Measurements from ENCODE around the gene PTGES3.

Gene PTGES3

DNA sequence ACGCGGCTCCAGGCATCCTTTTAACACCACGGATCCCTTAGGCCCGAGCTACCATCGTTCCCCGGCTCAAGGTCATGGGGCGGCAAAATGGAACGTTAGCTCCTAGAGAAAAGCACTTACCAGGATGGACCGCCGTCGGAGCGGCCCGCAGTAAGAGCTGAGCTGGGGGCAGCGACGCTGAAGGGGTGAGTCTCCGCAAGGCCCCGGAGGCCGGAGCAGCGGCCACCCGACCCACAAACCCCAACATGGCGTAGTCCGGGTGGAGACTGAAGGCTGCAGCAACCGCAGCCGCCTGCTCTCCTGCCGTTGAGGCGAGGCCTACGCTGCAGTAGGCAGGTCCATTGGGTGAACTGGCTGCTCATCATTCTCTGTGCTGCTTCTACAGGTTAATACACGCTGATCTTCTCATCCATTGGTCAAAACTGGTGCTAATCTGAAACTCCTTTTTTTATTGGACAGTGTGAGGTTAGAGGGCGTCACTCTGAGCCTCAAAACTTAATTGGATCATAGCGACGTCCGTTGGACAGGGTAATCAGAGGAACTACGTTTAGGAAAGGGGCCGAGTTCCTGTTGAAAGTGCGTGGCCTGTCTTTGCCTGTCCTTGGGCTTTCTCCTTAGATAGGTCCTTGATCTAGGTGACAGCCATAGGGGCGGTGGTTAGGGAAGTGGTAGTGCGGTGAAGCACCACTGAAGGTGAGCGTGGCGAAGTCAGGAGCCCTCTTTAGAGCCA is 42.2 kb downstream of the PTGES3 start, which contains the start of gene ATP5F1B:
TSS of gene ATP5F1B (minus strand) at position 268 of the 730 bp plus-strand sequence. CDS start at position 247, 21 bp downstream.
- peak; percentile 89 for DNase-seq

DNA sequence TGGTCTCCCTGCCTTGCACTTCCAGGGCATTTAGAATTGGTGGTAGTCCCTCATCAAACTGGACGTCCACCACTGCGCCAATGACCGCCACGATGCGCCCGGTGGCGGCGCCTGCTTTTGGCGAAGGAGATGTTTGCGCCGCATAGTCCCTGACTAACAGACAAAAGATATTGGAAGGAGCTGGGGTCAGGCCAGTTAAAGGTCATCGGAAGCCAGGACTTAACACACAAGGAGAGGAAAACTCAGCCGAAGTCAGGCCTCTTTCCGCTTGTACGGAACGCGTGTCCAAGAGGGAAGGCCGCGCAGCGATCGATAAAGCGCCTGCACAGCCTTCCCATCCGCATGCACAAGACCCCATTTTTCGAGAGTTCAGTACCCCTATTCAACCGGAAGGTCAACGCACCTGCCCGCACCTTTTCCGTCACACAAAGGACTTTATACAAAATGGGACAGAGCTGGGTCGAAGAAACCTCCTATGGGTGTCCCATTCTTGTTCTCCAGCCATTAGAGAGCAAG is 42.8 kb downstream of the PTGES3 start:
- DNase-seq, result peak; percentile 25

DNA sequence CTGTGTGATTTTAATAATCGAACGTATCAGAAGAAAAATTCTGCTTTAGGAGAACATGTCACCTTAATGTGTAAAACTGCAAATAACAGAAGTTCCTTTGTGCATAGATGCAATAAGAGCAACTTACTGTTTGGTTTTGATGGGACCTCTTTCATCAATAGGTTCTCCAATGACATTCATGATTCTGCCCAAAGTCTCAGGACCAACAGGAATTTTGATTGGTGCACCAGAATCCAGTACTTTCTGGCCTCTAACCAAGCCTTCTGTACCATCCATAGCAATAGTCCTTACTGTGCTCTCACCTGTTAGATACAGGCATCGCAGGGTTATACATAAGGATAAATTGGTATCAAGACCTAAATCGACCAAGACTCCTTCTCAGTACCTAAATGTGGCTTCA is 43.4 kb downstream of the PTGES3 start:
- DNase-seq, result no peak

DNA sequence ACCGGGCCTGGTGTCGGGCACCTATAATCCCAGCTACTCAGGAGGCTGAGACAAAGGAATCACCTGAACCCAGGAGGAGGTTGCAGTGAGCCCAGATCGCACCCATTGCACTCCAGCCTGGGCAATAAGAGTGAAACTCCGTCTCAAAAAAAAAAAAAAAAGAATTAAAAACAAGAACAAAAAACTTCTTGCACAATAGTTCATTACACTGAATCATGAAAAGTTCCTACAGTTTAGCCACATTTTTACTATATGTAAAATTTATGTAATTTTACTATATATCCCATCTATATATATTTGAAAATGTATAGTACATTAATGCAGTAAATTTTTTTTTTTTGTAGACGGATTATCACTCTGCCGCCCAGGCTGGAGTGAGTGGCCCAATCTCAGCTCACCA is 46.9 kb downstream of the PTGES3 start:
- no peak for DNase-seq

DNA sequence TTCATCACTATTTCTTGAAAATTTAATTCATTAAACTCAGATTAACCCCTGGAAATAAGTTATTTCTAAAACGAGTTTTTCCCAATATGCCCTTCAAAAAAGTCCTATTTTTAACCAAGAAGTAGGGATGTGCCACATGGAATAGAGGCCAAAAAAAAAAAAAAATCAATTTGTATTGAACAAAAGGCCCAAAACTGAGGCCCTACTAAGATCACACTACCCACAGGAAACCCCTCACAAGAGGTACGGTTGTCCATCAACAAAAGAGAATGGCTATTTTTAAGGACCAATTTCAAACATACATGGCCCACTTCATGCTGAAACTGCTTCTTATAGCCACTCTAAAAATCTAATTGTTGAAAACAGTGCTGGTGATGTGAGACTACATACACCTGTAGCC is 50.5 kb downstream of the PTGES3 start:
- DNase-seq, result no peak

DNA sequence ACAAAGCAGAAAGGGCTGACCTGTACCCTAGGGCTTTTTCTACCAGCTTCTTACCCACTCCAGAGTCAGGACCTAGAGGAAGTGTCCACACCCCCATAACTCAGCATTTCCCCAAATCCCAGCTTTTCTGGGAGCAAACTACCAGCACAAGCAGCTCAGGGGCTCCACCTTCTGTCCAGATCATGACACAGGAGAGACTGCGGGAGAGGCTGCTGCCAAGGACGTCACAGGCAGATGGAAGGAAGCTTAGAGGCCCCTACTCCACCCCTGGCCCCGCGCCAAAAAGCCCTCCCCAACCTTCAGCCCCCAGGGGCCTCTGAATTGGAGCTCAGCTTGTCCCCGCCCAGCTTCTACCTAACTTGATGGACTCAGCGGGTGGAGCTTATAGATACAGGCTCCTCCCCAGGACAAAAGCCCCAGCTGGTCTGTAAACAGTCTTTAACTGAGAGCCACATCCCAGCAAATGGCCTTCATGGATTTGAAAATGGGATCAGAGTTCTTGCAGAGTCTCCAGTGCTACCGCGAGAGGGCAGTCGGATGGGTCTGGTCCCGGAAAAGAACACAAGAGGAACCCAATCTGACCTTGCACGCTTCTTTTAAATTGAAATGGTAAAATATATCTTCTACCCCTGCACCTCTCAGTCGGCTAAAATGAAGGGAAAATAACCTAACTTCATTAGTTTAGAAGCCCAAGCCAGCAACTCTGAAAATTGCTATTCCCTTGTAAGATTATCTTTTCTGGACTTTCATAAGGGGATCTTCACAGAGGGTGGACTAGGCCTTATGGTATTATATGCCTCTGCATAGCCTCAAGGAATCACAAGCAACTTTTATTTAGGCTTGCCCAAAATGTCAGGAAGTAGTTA is 51.2 kb downstream of the PTGES3 start:
- DNase-seq, result peak; percentile 91

DNA sequence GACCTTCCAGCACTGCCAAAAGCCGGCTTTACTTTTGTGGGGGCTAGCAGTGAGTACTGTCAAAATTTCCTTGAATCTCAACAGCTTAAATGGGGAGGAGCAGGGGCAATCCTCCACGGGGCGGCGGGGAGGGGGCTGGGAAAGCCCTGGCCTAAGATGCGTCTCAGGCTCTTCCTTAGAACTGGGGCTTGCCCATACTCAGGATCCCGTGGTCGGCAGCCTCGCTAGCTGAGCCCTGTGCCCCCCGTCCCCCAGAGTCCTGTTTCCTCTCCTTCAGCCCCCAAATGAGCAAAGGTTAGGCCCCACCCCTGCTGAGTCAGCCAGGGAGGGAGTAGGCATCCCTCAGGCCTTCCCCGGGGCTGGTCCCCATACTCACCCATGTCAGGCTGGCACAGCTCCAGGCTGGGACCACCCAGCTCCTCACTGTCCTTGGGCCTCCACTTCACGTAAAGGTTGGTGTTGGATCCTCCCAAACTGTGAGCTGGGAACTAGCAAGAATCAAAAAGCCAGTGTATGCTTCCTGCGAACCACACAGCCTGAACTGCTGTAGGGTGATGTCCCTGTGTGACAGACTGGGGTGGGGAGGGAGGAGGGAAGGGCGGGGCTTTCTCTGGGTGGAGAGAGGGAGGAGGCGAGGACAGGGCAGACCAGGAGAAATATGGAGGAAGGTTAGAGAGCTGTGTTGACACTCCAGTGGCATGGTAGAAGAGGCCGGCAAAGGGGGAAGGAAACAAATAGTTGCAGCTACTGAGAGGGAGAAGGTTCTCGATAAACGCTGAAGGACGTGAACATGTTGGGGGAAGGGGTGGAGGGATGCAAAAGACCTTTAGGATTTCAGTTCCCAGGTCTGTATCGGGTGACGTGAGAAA is 52.0 kb downstream of the PTGES3 start:
- peak; percentile 88 for DNase-seq

DNA sequence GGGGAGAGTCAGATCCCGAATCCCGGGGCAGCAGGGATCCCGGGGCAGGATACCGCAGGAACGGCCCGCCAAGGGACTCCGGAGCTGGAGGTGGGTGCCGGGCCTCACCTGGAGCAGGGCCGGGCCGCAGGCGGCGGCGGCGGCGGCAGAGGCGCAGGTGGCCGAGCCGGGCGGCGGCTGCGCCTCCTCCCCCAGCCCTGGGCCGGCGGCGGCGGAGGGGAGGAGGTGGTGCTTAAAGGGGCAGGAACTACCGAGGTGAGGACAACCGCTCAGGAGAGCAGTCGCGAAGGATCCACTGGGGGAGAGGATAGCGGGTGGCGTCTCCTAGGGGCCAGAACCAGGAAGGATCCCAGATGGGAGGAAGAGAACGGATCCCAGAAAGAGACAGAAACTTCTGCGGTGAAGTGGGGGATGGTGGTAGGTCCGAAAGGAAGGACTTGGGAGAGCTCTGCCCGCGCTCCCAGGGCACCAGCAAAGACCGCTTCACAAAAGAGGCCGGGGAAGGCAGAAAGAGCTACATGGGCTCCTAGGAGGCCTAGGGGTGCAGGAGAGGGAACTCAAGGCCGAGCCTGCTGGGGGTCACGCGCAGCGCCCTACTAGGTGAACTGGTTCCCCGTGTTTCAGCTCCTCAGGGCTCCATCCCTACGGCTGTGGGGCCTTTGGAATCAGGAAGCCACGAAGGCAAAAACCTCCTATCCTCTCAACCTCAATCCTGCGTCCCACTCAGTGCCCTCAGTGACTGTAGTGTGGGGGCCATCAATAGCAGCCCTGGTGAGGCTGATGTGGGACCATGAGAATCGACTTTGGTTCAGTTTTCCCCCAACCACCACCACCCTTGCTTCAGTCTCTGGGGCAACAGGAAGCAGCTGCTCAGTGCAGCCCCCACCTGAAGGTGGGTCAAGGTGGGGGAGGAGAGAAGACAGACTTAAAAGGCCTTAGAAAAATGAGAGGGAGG is 53.0 kb downstream of the PTGES3 start:
- peak; percentile 74 for DNase-seq

DNA sequence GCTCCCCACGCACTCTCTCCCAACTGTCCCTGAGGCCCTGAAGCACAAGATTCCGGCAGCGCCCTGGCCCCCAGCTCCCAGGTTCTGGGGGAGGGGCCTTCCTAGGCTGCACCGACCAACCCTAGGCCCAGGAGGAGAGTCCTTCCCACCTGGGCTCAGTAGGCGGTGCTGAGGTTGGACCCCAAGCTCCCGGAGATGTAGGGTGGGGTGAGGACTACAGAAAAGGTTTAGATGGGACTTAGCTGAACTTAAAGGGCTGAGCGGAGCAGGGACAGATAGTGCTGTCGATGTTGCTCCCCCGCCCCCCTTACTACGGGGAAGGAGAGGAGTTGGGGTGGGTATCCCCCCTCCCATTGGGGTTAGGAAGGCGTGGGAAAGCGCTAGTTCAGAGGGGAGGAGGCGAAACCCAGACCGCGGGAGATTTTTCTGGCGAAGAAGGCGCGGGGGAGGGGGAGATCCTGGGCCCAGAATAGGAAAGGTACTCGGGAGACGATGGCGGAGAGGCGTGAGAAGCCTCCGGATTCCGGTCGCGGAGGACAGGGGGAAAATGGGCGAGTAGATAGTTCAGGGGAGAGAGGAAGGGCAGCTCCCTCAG is 53.7 kb downstream of the PTGES3 start:
- DNase-seq, result peak; percentile 37

DNA sequence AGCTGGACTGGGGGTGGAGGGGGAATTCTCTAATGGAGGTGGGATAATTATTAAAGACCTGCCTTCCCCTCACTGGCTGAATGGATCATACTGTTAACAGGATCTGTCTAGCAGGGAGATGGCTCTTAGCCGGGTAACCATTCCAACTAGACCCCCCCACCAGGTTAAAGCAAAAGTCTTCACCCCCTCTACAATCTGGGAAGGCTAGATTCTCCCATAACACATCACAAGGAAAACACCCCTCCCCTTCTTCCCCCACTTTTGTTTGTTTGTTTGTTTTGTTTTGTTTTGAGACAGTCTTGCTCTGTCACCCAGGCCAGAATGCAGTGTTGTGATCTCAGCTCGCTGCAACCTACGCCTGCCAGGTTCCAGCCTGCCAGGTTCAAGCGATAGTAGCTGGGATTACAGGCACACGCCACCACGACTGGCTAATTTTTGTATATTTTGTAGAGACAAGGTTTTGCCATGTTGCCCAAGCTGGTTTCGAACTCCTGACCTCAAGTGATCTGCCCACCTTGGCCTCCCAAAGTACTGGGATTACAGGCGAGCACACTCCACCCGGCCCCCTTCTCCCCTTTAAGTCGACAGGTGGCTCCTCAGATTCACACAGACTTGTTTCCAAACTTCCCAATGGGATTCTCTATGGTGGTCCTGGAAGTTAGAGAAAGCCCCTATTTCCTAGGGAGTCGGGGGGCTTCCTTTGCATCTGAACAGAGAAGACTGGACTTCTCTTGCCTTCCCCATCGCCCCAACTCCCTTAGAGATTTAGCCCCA is 54.4 kb downstream of the PTGES3 start:
- DNase-seq, result no peak

DNA sequence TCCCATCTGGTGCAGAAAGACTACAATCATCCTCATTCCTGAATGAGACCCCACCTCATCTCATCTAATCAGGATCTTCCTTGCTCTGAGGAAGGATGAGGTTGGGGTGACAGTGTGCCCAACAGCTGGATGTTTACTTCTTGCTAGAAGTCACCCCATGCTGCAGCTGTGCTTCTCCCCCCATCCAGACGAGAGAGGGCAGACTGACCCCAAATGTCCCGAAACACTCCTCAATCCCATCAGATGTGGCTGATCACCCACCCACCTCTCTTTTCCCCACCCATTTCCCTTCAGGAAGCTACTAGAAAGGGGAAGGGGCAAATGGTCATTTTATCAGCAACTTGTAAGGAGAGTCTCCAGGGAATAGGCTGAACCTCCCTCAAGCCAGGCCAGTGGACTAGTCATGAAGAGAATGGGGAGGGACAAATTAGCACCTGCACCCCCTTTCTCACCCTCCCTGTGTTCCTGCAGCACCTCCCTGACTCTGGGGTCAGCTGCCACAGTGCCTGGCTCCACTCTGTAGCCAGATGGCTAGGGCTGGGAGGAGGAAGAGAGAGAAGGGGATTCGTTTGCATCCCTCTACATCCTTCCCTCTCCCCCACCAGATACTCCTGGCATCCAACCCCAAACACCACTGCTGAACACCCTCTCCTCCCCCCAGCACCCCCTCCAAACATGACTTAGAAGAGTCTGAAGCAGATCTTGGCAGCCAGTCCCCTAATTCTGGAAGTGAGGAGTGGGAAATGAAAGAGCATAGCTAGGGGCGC is 55.2 kb downstream of the PTGES3 start:
- DNase-seq, result no peak

DNA sequence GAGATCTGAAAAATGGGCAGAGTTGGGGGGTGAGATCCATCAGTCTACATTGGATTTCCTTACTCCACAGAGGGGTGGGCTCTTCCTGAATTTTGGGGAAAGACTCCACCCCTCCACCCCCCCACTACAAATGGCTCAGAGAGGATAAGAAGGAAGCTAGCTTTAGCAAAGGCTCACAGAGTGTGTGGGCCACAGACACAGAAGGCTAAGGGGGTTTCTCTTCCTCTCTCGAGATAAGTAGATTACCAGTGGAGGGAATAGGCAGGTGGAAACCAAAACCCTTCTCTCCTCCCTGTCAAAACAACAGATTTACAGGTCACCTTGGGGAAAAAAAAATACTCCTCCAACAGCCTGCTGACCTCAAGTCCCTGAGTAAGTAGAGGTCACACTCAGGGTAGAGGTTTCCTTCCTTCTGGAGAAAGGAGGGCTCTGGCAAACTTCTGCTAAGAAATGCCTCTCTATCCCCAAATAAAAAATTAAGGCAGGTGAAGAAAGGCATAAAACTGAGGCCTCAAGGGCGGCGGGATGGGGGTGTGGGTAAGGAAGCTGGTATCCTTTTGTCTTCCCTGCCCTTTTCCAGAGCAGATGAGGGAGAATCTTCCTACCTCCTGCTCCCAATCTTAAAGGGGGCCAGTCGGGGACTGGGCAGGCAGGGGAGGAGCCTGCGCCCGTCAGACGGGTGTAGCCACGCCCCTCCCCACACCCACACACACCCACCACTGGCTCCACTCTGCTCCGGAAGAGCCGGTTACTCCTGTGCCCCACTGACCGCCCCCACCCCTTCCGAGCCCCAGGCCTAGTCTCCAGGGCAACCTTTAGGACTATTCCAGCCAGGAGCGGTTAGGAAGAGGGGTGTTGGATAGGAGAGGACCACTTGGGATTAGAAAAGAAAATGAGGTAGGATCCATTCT is 56.0 kb downstream of the PTGES3 start:
- peak; percentile 73 for DNase-seq

DNA sequence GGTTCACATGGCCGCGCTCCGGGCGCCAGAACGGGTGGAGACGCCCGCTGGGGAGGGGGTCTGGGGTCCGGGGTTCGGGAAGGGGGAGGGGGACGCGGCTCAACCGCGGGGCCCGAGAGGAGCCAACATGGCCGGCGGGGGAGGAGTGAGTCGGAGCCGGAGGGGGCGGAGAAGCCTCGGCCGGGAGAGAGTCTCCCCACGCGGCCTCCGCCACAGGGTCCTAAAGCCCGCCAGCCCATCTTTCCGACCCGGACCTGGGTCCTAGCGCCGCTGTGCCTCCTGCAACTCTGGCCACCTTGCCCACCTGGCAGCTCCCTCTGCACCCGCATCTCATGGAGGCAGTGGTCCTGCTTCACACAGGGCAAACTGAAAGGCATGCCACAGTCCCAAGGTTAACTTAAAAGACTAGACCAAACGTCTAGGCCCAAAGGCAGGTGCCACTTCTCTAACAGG is 57.9 kb downstream of the PTGES3 start, which contains the start of gene BAZ2A:
TSS of gene BAZ2A (minus strand) at position 147 of the 453 bp plus-strand sequence. CDS start 12,796 bp downstream, outside the sequence.
- DNase-seq, result peak; percentile 86

DNA sequence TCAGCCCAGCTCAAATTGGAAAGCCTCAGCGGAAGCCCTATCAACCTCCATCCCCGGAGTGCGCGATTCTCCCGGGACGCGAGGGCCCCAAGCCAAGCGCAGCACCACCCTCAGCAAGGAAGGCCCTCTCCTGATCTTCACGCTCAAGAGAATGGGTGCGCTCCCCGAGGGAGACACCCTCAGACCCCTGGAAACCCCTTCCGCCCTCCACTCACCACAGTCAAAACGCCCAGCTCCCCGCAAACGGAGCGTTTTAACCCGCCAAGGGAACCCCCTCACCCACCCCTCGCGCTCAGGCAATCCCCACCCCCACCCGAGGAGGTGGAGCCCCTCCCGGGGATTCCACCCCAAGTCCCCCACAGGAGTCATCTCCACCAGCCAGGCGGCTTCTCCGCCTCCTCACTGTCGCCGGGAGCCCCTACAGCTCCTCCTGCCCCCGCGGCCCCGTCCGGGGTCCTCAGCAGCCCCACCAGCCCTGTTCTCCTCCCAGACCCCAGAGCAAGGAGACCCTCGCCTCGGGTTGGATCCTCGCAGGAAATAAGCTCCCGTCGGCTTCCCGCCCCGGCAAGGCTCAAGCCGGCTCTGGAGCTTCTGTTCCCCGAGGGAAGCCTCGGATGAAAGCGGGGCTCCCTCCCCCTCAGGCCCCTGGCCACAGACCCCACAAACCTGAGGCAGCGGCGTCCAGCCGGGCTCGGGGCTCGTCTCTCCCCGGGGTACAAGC is 58.5 kb downstream of the PTGES3 start:
- peak; percentile 45 for DNase-seq

DNA sequence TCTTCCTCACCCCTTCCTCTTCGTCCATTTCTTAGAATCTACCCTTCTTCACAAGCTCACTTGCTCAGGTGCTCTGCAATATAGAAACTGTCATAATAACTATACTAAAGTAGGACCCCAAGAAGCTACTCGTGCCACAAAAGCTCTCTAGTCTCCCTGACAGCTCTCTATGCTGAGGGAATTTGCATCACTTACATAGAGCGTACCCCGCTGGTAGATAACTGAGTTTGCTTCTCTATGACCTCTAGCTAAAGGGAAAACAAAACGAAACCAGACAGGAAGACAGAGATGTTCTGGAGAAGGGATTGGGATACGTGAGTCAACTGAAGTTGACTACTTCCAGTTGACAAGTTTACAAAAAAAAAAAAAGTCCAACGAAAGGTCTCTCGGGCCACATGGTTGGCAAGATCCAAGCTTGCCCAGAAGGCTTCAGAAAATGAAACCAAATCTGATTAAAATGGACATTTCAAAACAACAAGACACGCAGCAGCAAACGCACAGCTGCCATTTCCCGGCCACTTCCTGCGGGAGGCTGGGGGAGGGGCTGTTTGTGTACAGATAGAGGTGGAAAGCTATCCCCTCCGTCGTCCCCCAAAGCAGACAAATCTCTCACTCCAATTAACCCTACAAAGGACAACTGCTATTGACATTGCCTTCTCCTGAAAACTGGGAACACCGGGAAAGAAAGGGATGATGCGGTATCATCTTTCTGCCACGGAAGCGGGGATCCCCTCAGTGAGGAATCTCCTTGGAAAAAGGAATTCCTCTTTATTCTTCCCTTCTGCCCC is 59.2 kb downstream of the PTGES3 start:
- peak; percentile 74 for DNase-seq

DNA sequence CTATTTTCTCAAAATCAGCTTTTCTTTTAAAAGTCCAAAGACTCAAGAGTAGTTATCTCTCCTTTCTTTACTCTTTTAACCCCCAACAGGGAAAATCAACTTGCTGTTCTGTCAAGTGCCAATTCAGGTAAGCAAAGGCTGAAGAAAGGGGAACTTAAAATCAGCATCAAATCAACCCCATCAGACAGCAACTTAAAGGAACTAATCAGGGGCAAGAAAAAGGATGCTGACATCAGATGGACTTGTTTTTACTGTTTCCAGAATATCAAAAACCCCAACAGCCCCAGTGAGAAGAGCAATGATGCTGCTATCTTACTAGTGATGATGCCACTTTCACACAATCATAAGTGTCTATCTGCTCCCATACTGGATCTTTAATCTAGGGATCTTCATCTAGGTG is 61.4 kb downstream of the PTGES3 start:
- no peak for DNase-seq

DNA sequence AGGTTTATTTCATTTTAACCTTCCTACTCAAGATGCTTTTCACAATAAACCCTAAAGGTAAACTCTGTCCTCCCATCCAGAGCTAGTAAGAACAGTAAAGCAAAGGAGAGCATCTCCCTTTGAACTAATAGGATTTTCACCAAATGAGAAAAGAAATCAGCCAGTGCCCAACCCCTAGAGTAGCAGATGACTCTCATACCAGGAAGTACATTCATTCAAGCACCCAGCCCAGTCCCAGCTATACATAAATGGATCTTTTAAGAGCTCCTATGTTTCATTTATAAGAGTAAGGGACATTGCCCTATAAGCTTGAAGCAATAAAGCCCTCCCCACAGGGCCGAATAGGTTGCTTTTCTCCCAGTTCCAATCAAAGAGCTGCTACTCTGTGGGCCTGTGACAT is 65.5 kb downstream of the PTGES3 start:
- no peak for DNase-seq

Measured in CD4-positive, alpha-beta T cell treated with Interleukin-6 for 4 hours (primary cell).